Measurements from ENCODE around the gene CGN.
A peak's percentile ranks its signal among the peaks of the same experiment; 100 is the strongest.

CGN gene

GRCh38 chr1:151526735-151527525, 15.7 kb downstream of the CGN start:
- DNase-seq (ENCODE audit: low read depth) = no peak

GRCh38 chr1:151529211-151529702, 18.1 kb downstream of the CGN start:
- DNase-seq (ENCODE audit: low read depth) = no peak

GRCh38 chr1:151529781-151530180, 18.6 kb downstream of the CGN start:
- no peak for DNase-seq (ENCODE audit: low read depth)

GRCh38 chr1:151530461-151530860, 19.3 kb downstream of the CGN start:
- no peak for DNase-seq (ENCODE audit: low read depth)

GRCh38 chr1:151533870-151534269, 22.7 kb downstream of the CGN start:
- no peak for DNase-seq (ENCODE audit: low read depth)

GRCh38 chr1:151534662-151535278, 23.6 kb downstream of the CGN start:
- DNase-seq (ENCODE audit: low read depth) = peak; percentile 59

- no peak for DNase-seq (ENCODE audit: low read depth)
These were observed 24.4 kb downstream of the CGN start for GRCh38 chr1:151535326-151536271.

- no peak for DNase-seq (ENCODE audit: low read depth)
These were observed 25.3 kb downstream of the CGN start for GRCh38 chr1:151536499-151536898.

- peak; percentile 85 for DNase-seq (ENCODE audit: low read depth)
These were observed 25.9 kb downstream of the CGN start for GRCh38 chr1:151537112-151537511.

- DNase-seq (ENCODE audit: low read depth) = peak; percentile 36
These were observed 28.3 kb downstream of the CGN start for GRCh38 chr1:151539321-151540020.

GRCh38 chr1:151540021-151540981, 29.1 kb downstream of the CGN start, which contains the start of gene TUFT1:
TSS of gene TUFT1 (plus strand) at chr1:151540309. CDS start at chr1:151540367, 58 bp downstream.
- peak; percentile 75 for DNase-seq (ENCODE audit: low read depth)

GRCh38 chr1:151540982-151541377, 29.8 kb downstream of the CGN start:
- DNase-seq (ENCODE audit: low read depth) = no peak

GRCh38 chr1:151541752-151542151, 30.6 kb downstream of the CGN start:
- no peak for DNase-seq (ENCODE audit: low read depth)

GRCh38 chr1:151542710-151543129, 31.5 kb downstream of the CGN start:
- DNase-seq (ENCODE audit: low read depth) = peak; percentile 60

GRCh38 chr1:151545542-151545941, 34.4 kb downstream of the CGN start:
- no peak for DNase-seq (ENCODE audit: low read depth)

GRCh38 chr1:151546011-151546925, 35.1 kb downstream of the CGN start:
- DNase-seq (ENCODE audit: low read depth) = no peak

GRCh38 chr1:151547119-151547899, 36.1 kb downstream of the CGN start:
- peak; percentile 85 for DNase-seq (ENCODE audit: low read depth)

- no peak for DNase-seq (ENCODE audit: low read depth)
These were observed 36.7 kb downstream of the CGN start for GRCh38 chr1:151547900-151548230.

- no peak for DNase-seq (ENCODE audit: low read depth)
These were observed 38.0 kb downstream of the CGN start for GRCh38 chr1:151549199-151549598.

Measured in fibroblast of gingiva (primary cell).